HEK293T (cell line): ENCODE results near the gene FBXO5.

Experiments
- CTCF ChIA-PET: fragments of 350-600 bp; formaldehyde crosslinking; extraction: SDS; loops from one replicate; lab custom pipeline; 2021; ENCODE audit warnings: antibody characterized with exemption, inconsistent platforms; lab: Yijun Ruan, JAX
- POLR2A ChIA-PET: fragments of 350-600 bp; formaldehyde crosslinking; extraction: SDS; loops from one replicate; lab custom pipeline; 2020; ENCODE audit warnings: antibody characterized with exemption, inconsistent platforms; lab: Yijun Ruan, JAX
- DNase-seq: peaks from one replicate; pipeline ENCODE4 v3.0.0; 2012; ENCODE audit warnings: mixed read lengths; ENCODE audit errors: extremely low spot score
- ARNT ChIP-seq: fragments of 450-650 bp; IDR thresholded peaks from 2 replicates; pipeline ENCODE4 v1.6.1; 2017; ENCODE audit warnings: mild to moderate bottlenecking
- BHLHE40 ChIP-seq: fragments of 450-650 bp; IDR thresholded peaks from 2 replicates; pipeline ENCODE4 v1.6.1; 2016; ENCODE audit warnings: mild to moderate bottlenecking, moderate library complexity, borderline replicate concordance
- CTBP1 ChIP-seq: fragments of 450-650 bp; IDR thresholded peaks from 2 replicates; pipeline ENCODE4 v1.6.1; 2016; ENCODE audit warnings: borderline replicate concordance
- ELF4 ChIP-seq: fragments of 450-650 bp; IDR thresholded peaks from 2 replicates; pipeline ENCODE4 v1.6.1; 2017; ENCODE audit warnings: antibody characterized with exemption
- FOXA1 ChIP-seq: fragments of 450-650 bp; IDR thresholded peaks from 2 replicates; pipeline ENCODE4 v1.6.1; 2016; ENCODE audit warnings: mild to moderate bottlenecking
- FOXK2 ChIP-seq: fragments of 450-650 bp; IDR thresholded peaks from 2 replicates; pipeline ENCODE4 v1.6.1; 2016; ENCODE audit warnings: mild to moderate bottlenecking
- FOXM1 ChIP-seq: fragments of 450-650 bp; IDR thresholded peaks from 2 replicates; pipeline ENCODE4 v1.6.1; 2017; ENCODE audit warnings: mild to moderate bottlenecking, borderline replicate concordance
- HDGF ChIP-seq: fragments of 450-650 bp; IDR thresholded peaks from 2 replicates; pipeline ENCODE4 v1.6.1; 2017; ENCODE audit warnings: antibody characterized with exemption, borderline replicate concordance
- L3MBTL2 ChIP-seq: fragments of 450-650 bp; conservative IDR thresholded peaks from 2 replicates; pipeline ENCODE4 v1.6.1; 2016; ENCODE audit warnings: mild to moderate bottlenecking
- LEF1 ChIP-seq: fragments of 450-650 bp; IDR thresholded peaks from 2 replicates; pipeline ENCODE4 v1.6.1; 2017; ENCODE audit warnings: mild to moderate bottlenecking, borderline replicate concordance
- NFRKB ChIP-seq: fragments of 450-650 bp; IDR thresholded peaks from 2 replicates; pipeline ENCODE4 v1.6.1; 2016; ENCODE audit warnings: mild to moderate bottlenecking, moderate library complexity
- SP1 ChIP-seq: fragments of 450-650 bp; IDR thresholded peaks from 2 replicates; pipeline ENCODE4 v1.6.1; 2017
- SUZ12 ChIP-seq: fragments of 450-650 bp; IDR thresholded peaks from 2 replicates; pipeline ENCODE4 v1.6.1; 2016; ENCODE audit warnings: mild to moderate bottlenecking
- TARDBP ChIP-seq: fragments of 450-650 bp; IDR thresholded peaks from 2 replicates; pipeline ENCODE4 v1.6.1; 2016
- ZNF384 ChIP-seq: fragments of 450-650 bp; IDR thresholded peaks from 2 replicates; pipeline ENCODE4 v1.6.1; 2016
- TF ChIP-seq, protein P1 (sequence below): fragments of 450-650 bp; IDR thresholded peaks from 2 replicates; pipeline ENCODE4 v1.6.1; 2016

Gene FBXO5

DNA sequence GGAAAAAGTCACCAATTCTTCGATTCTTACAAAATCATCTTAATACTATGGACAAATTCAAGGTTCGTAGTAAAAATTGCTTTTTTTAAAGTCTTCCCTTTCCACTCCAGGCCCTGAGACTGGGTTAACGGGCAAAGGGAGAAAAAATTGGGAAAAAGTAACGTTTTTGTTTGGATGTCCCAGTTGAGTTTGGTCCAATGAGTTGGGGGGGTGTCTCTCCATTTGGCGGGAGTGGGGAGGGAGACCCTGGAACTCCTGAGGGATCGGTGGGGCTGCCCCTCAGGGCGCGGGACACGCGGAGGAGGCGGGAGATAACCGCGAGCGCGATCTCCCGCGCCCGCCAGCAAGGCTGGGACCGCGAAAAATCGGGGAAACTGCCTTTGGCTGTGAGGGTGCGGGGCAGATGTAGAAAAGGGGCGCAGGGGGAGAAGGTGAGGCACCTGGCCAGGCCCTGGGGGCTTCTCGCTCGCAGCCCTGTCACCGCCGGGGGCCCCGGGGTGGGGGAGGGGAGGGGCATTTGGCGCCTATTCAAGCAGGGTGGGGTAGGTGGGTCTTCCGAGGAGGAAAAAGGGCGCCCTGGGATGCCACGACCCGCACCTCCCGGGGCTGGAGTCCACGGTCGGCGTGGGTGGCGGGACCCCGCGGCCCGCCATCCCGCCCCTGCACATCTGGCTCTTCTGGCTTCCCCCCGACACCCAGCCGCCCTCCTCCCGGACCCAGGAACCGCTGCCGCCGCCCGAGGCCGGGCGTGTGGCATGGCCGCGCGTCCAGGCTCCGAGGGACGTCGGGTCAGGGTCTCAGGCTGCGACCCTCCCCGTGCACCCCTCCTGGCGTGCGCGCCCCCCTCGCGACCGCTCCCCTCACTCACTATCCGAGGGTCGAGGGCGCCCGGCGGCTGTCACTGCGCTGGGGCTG, 595 bp downstream of the FBXO5 start:
- POLR2A ChIA-PET, result interaction anchor here (0.7 to 1.7 kb wide), 16 partner anchors 8 to 240 kb away, joined by 3 to 48 read pairs (median 4); partner anchors contain the start of gene RGS17
- DNase-seq, result peak; percentile 28
- TF ChIP-seq FOXM1 (no peak), L3MBTL2 (peak; percentile 59)
- CTCF ChIA-PET, result no interaction called here

DNA sequence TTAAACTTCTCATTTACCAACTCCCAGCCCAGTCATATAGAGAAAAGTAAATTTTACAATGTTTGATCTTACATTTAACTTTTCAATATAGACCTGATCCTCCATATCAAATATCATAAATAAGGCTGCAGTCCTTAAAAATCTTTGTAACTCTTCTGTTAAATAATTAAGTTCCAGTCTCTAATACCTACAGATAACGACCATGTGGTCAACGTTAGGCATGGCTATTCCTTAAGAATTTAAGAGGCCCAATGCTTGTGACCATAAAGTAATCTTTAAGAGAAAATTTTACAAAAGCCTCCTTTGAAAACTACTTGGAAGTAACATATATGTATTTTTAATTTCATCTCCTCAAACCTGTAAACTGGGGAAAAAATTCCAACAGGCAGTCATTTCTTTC, 1.6 kb downstream of the FBXO5 start:
- POLR2A ChIA-PET, result no interaction called here
- CTCF ChIA-PET, result no interaction called here
- no peak for TF ChIP-seq FOXM1
- no peak for TF ChIP-seq CTBP1
- no peak for TF ChIP-seq NFRKB
- no peak for TF ChIP-seq ZNF384
- no peak for TF ChIP-seq HDGF
- no peak for TF ChIP-seq ELF4
- no peak for TF ChIP-seq SP1
- TF ChIP-seq FOXK2, result no peak
- no peak for DNase-seq

DNA sequence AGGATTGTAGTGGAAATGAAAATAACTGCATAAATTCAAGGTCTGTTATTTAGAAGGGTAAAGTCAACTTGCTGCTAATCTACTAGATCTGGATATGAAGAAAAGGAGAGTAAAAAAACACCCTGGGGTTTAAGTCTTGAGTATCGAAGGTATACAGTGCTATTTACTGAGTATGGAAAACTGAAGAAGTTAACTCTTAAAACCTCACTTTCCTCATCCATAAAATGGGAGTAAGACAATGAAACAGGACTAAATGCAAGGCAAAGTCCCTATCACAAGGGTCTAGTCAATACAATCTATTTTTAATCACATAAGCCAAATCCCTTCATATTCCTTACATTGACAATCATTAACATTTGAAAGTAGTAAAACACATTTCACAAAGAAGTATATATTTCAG, 2.2 kb downstream of the FBXO5 start:
- CTCF ChIA-PET, result no interaction called here
- no peak for DNase-seq
- POLR2A ChIA-PET, result no interaction called here
- TF ChIP-seq L3MBTL2 (no peak), ELF4 (no peak), SP1 (no peak), FOXK2 (no peak), LEF1 (no peak), HDGF (no peak), FOXM1 (no peak), NFRKB (no peak), CTBP1 (no peak), SUZ12 (no peak), ARNT (no peak), ZNF384 (no peak)

DNA sequence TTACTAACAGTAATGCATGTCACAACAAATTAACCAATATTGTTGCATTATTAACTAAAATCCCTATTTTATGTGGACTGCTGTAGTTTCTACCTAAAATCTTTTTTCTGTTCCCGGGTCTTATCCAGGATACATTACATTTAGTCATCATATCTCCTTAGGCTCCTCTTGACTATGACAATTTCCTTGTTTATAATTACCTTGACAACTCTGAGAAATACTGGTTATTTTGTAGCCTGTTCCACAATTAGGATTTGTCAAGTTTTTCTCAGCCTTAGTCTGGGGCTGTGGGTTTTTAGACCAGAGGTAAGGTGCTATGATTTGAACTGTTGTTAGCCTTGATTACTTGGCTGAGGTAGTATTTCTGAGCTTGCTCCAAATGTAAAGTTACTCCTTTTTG, 3.7 kb downstream of the FBXO5 start:
- ChIA-PET CTCF (no interaction called here), POLR2A (no interaction called here)
- DNase-seq, result no peak
- no peak for TF ChIP-seq ELF4

DNA sequence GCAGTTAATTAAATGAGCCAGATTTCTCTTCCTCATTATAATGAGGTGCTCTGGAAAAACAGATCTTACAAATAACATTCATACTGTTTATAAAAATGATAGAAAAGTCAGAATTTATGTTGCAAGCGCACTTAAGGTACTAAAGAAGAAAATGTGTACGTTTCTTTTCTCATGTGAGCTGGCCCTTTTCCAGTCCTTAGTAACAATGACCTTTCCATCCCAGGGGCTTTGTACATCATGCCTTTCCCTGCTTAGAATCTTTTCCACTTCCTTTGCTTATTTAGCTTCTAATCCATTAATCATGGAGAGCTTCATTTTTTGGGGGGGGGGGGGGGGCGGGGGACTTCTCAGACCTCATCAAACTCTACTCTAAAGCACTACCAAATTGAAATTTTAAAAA, 4.8 kb downstream of the FBXO5 start:
- CTCF ChIA-PET, result interaction anchor here (0.8 kb wide), 1 partner anchor 24 kb away, joined by 3 read pairs; no protein-coding TSS in a partner anchor
- DNase-seq, result no peak
- TF ChIP-seq FOXA1 (no peak), SP1 (no peak), ZNF384 (no peak), HDGF (no peak)
- POLR2A ChIA-PET, result no interaction called here

DNA sequence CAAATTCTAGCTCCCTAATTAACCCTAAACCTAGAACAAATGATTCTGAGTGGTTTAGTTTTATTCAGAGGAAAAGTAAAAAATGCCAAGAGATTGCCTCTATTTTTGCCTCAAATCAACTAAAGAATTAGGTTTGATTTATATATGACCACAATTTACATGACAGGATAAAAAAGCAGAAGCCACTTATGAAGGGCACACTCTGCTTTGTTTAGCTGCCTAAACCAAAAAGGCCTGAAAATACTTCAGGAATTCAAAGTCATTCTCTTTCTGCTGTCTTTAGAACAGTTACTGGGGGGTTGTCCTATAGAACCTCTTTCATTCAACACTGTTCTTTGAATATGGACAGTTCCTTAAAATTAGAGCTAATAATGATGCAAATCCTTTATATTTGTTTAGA, 5.3 kb downstream of the FBXO5 start:
- POLR2A ChIA-PET, result no interaction called here
- DNase-seq, result no peak
- TF ChIP-seq BHLHE40, result no peak
- CTCF ChIA-PET, result interaction anchor here (0.8 kb wide), 1 partner anchor 23 kb away, joined by 3 read pairs; no protein-coding TSS in a partner anchor

DNA sequence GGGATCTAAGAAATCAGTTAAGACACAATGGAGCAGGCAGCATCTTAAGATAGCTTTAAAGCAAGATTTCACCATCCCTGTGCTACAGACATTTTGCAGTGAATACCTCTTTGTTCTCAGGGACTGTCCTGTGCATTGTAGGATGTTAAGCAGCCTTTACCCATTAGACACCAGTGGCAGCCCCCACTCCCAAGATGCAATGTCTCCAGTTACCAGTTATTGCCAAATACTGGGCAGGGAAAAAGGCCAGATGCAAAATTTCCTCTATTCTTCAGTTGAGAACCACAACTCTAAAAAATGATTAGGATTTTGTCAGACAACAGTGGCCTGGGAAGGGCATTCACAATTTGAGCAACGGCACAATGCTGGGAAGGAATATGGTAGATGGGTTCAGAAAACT, 6.1 kb downstream of the FBXO5 start:
- POLR2A ChIA-PET, result no interaction called here
- TF ChIP-seq TARDBP (no peak), ELF4 (no peak), FOXK2 (no peak), HDGF (no peak), FOXM1 (no peak), L3MBTL2 (no peak), LEF1 (no peak), CTBP1 (no peak), ARNT (no peak), NFRKB (no peak), BHLHE40 (no peak)
- no peak for DNase-seq
- CTCF ChIA-PET, result no interaction called here

DNA sequence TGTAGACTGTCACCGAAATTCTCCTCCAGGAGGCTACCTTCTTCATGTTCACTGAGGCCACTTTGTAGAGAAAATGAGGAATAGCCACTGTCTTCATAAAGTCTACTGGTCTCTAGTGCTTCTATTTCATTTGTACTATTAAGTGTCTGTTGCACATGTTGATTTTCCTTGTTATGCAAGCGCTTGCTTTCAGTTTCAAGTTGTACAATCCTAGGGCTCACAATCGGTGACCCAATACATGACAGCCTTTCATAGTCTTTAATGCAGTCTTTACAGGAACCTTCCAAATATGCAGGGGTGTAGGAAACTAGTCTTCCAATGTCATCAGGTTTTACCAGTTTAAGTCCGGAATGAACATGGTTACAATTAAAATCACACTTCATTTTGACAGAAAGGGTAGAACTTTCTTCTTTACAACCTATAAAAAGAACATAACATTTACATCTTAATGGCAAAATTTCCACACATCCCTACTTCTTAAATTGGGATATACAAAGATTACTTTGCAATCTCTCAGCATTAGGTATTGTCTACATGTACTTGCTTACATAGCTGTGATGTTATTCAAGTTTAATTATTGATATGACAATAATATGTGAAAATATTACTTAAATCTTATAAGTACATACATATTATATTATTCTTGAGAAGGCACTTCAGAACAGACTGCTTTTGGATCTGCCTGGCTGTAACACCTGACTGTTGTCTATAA, 7.5 kb downstream of the FBXO5 start:
- ChIA-PET POLR2A (interaction anchor here (2.6 kb wide), 1 partner anchor 8 kb away, joined by 13 read pairs; the partner anchor contains the start of gene FBXO5), CTCF (no interaction called here)
- DNase-seq, result no peak
- TF ChIP-seq ELF4 (no peak), BHLHE40 (no peak), ARNT (no peak)

DNA sequence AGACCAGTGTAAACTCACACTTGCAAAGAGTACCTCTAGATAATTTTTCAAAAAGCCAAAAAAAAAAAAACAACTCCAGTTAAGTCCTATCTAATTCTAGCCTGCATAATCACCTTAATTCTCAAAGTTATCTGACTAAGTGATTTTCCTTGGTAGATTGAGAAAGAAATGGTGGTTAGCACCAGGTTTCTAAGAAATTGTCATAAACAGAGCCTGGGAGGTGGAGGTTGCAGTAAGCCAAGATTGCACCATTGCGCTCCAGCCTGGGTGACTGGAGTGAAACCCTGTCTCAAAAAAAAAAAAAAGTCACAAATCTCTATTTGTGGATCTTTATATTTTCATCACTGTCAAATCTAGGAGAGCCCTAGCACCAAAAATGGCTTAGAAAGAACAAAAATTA, 8.9 kb downstream of the FBXO5 start:
- TF ChIP-seq FOXK2 (no peak), CTBP1 (no peak), ZNF384 (no peak), ARNT (no peak), FOXA1 (no peak), ELF4 (no peak), SP1 (no peak), HDGF (no peak), LEF1 (no peak), NFRKB (no peak), SUZ12 (no peak), L3MBTL2 (no peak)
- TF ChIP-seq, protein P1, sequence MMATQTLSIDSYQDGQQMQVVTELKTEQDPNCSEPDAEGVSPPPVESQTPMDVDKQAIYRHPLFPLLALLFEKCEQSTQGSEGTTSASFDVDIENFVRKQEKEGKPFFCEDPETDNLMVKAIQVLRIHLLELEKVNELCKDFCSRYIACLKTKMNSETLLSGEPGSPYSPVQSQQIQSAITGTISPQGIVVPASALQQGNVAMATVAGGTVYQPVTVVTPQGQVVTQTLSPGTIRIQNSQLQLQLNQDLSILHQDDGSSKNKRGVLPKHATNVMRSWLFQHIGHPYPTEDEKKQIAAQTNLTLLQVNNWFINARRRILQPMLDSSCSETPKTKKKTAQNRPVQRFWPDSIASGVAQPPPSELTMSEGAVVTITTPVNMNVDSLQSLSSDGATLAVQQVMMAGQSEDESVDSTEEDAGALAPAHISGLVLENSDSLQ, result no peak
- ChIA-PET CTCF (no interaction called here), POLR2A (interaction anchor here (2.6 kb wide), 1 partner anchor 9 kb away, joined by 13 read pairs; the partner anchor contains the start of gene FBXO5)
- no peak for DNase-seq
